Heart left ventricle (tissue), 13 donors: ENCODE data around the gene ASIC2.

Experiments
- POLR2A ChIP-seq, 2 donors: fragments of 450-650 bp; IDR thresholded peaks; one replicate each; pipeline ENCODE4 v1.6.1; 2017; ENCODE audit warnings: antibody characterized with exemption in 2 of 2, mild to moderate bottlenecking in 2 of 2, moderate library complexity in 2 of 2
- TF ChIP-seq, protein P1 (sequence below), 12 donors: fragments of 200-600 bp; sonication (generic) in 4 of 12; IDR thresholded peaks; one replicate each; pipeline versions ENCODE4 v1.5.0 to v1.8.0; 2018 to 2022; ENCODE audit warnings: antibody characterized with exemption in 12 of 12, mild to moderate bottlenecking in 5 of 12
- donor health status: ischemic (EF 13 %, LVEDD 7.1; RV severe dilation, severe dysfunction).
- donor health status: DM: no; HTN: yes; CAD: no.
- donor health status: DM: no; HTN: no; CAD: no.
- donor health status: ischemic (EF 25% LVEDD 6.9; RV normal size, moderate dysfunction).
- donor health status: ischemic (EF 25% LVEDD 5.7; RV mildly dilated, moderate dysfunction).
- donor health status: ischemic (EF 35%, LVEDD 5.7; RV mildly dilated, moderate dysfunction).
- donor health status: nonischemic (EF 11% LVEDD 7.7; RV severe dilation, severe dysfunction).
- donor health status: DM: yes; HTN: yes; CAD: no.
- donor health status: PGD.
- donor health status: ischemic (EF 29% LVEDD 5.4; RV normal size, mild dysfunction).
- donor health status: nonischemic (EF 23%, LVEDD 6.1; RV moderate dilation, normal function).

DNA sequence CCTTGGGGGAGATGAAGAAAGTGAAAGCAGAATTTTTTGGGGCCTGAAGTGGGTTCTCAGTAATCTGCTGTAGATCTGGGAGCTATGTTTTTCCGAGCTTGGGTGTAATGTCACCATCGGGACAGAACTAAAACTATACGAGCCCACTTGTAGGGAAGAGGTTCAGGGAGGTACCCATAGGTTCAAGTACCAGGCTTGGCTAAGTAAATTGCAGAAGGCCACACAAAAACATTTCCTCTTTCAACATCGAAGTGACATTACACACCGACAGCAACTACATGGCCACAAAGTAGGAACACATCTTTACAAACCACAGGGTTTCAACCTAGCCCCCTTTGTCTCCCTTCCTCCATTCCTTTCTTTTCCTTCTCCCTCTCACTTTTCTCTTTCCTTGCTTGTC, 10.2 kb upstream of the ASIC2 start:
- TF ChIP-seq, protein P1, sequence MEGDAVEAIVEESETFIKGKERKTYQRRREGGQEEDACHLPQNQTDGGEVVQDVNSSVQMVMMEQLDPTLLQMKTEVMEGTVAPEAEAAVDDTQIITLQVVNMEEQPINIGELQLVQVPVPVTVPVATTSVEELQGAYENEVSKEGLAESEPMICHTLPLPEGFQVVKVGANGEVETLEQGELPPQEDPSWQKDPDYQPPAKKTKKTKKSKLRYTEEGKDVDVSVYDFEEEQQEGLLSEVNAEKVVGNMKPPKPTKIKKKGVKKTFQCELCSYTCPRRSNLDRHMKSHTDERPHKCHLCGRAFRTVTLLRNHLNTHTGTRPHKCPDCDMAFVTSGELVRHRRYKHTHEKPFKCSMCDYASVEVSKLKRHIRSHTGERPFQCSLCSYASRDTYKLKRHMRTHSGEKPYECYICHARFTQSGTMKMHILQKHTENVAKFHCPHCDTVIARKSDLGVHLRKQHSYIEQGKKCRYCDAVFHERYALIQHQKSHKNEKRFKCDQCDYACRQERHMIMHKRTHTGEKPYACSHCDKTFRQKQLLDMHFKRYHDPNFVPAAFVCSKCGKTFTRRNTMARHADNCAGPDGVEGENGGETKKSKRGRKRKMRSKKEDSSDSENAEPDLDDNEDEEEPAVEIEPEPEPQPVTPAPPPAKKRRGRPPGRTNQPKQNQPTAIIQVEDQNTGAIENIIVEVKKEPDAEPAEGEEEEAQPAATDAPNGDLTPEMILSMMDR (IDR thresholded peaks at IDR 0.05) = no peak
- TF ChIP-seq POLR2A (IDR thresholded peaks at IDR 0.05) = no peak
